22Rv1 (cell line): ENCODE results near the gene CLSTN2.

ENCODE experiments used
- ZFX ChIP-seq: fragments of 450-650 bp; IDR thresholded peaks from 2 replicates; pipeline ENCODE4 v1.6.1; 2017; ENCODE audit warnings: antibody characterized with exemption, borderline replicate concordance
- TF ChIP-seq, protein P1 (sequence below): fragments of 450-650 bp; IDR thresholded peaks from 2 replicates; pipeline ENCODE4 v1.5.1; 2017; ENCODE audit warnings: mild to moderate bottlenecking

DNA sequence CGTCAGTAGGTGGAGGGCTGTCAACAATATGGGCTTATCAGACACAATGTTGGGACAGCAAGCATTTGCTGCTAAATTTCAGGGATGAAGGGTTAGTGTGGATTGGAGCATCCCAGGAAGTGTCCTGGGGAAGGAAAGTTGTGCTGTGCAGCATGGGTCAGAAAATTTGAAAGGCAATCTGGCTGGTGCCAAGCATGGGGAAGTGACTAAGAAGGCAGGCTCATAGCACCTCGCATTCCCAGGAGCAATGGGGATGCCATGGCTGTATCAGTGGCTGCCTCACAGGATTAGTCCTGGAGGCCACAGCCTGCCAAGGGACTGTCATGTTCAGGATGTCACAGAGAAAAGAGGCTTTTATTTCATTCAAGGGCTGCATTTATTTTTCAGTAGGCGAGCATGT, 420.5 kb downstream of the CLSTN2 start:
- TF ChIP-seq, protein P1, sequence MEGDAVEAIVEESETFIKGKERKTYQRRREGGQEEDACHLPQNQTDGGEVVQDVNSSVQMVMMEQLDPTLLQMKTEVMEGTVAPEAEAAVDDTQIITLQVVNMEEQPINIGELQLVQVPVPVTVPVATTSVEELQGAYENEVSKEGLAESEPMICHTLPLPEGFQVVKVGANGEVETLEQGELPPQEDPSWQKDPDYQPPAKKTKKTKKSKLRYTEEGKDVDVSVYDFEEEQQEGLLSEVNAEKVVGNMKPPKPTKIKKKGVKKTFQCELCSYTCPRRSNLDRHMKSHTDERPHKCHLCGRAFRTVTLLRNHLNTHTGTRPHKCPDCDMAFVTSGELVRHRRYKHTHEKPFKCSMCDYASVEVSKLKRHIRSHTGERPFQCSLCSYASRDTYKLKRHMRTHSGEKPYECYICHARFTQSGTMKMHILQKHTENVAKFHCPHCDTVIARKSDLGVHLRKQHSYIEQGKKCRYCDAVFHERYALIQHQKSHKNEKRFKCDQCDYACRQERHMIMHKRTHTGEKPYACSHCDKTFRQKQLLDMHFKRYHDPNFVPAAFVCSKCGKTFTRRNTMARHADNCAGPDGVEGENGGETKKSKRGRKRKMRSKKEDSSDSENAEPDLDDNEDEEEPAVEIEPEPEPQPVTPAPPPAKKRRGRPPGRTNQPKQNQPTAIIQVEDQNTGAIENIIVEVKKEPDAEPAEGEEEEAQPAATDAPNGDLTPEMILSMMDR: no peak
- TF ChIP-seq ZFX: no peak
